Muscle layer of duodenum (tissue), 2 donors: ENCODE measurements around the gene ST8SIA3.

Source experiments
- H3K27ac ChIP-seq: one replicate; pipeline ENCODE4 v1.7.0; 2013; ENCODE audit warnings: mild to moderate bottlenecking, low read length
- H3K27me3 ChIP-seq: one replicate; pipeline ENCODE4 v1.7.0; 2013; ENCODE audit warnings: low read depth, mild to moderate bottlenecking, control low read depth, low read length
- H3K36me3 ChIP-seq, 2 donors: one replicate each; pipeline ENCODE4 v1.7.0; 2013; ENCODE audit warnings: low read length in 2 of 2, control low read depth in 1 of 2, mild to moderate bottlenecking in 1 of 2; ENCODE audit not compliant: insufficient read depth in 2 of 2, control insufficient read depth in 1 of 2
- H3K4me1 ChIP-seq, 2 donors: one replicate each; pipeline ENCODE4 v1.7.0; 2013; ENCODE audit warnings: low read length in 2 of 2, mild to moderate bottlenecking in 2 of 2, control low read depth in 1 of 2, moderate library complexity in 1 of 2; ENCODE audit not compliant: insufficient read depth in 2 of 2, control insufficient read depth in 1 of 2
- H3K4me3 ChIP-seq, 2 donors: one replicate each; pipeline ENCODE4 v1.7.0; 2013; ENCODE audit warnings: low read length in 2 of 2, low read depth in 1 of 2, mild to moderate bottlenecking in 1 of 2
- H3K9me3 ChIP-seq, 2 donors: one replicate each; pipeline ENCODE4 v1.7.0; 2013; ENCODE audit warnings: low read length in 2 of 2, control low read depth in 1 of 2, mild to moderate bottlenecking in 1 of 2; ENCODE audit not compliant: control insufficient read depth in 1 of 2
- donor health status: healthy.

The ST8SIA3 gene

GRCh38 chr18:57336343-57336742 lies 16.0 kb upstream of the ST8SIA3 start:
- Histone ChIP-seq H3K9me3 (no peaks in the 10 kb centered on the region), H3K4me1 (no peaks in the 10 kb centered on the region), H3K27ac (no peak overlapping the region), H3K36me3 (no peaks in the 10 kb centered on the region), H3K27me3 (no peaks in the 10 kb centered on the region), H3K4me3 (no peak overlapping the region)

DNA sequence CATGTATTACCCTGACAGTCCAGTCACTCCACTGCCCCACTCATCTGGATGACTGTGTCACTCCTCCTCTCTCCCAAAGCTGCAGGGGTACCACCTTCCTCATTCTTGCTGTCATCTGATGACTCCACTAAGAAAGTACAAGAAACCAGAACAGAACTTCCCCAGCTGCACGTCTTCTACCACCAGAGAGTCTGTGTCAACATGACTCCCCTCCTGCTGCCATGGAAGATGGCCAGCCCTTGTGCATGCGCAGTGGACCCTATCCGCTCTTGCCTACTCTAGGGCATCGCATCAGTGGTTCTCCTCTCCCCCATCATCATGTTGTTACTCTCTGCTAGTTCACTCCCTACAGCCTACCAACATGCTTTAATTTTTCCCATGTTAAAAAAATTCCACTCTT lies 14.5 kb upstream of the ST8SIA3 start:
- Histone ChIP-seq H3K4me1 (no peaks in the 10 kb centered on the region), H3K27ac (no peak overlapping the region), H3K9me3 (no peaks in the 10 kb centered on the region), H3K27me3 (no peaks in the 10 kb centered on the region), H3K36me3 (no peaks in the 10 kb centered on the region), H3K4me3 (no peak overlapping the region)

DNA sequence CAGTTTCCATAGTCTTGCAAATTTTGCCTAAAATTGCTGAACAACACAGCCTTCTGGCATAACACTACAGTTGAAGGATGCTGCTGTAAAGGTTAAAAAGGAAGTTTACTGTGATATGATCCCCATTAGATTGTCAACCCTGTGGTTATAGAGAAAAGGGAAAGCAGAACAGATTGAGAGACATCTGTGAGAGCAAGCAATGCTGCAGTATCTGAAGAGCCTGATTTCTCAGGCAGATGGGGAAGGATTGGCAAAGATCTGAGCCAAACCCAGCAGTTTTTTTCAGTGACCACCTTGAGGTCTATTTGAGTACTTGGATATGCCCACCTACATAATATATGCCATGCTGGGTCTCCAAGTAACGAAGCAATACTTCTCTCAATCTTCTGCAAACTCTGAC lies 8.5 kb upstream of the ST8SIA3 start:
- H3K27me3 ChIP-seq = peaks cover 5% of the 10 kb centered on the region
- H3K27ac ChIP-seq = no peak overlapping the region
- no peaks in the 10 kb centered on the region for H3K9me3 ChIP-seq
- H3K4me3 ChIP-seq = no peak overlapping the region
- no peaks in the 10 kb centered on the region for H3K4me1 ChIP-seq
- no peaks in the 10 kb centered on the region for H3K36me3 ChIP-seq

DNA sequence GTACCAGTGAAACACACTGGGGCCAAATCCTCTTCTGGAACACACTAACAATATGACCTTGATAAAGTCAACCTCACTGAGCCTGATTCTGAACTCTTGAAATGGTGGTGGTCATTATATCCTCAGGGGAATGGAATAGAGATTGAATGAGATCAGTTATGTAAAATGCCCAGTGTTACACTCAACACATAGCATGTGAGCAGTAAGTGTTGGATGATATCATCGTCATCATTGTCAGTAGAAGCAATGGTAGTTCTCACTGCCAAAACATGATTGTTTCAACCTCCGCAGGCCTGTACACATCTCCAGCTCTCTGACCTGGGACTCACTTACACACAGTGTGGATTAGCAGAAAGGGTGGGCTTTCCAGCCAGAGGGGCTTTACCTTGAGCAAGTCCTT lies 5.5 kb upstream of the ST8SIA3 start:
- Histone ChIP-seq H3K4me3 (no peak overlapping the region), H3K4me1 (no peaks in the 10 kb centered on the region), H3K27ac (no peak overlapping the region), H3K36me3 (no peaks in the 10 kb centered on the region), H3K27me3 (peaks cover 5% of the 10 kb centered on the region), H3K9me3 (no peaks in the 10 kb centered on the region)

- H3K27ac ChIP-seq = no peak overlapping the region
- peaks cover 0 to 4% of the 10 kb centered on the region in 2 donors for H3K4me1 ChIP-seq
- peaks cover 6% of the 10 kb centered on the region for H3K27me3 ChIP-seq
- no peak overlapping the region for H3K4me3 ChIP-seq
- no peaks in the 10 kb centered on the region for H3K36me3 ChIP-seq
- no peaks in the 10 kb centered on the region for H3K9me3 ChIP-seq
Observed at GRCh38 chr18:57347784-57348183, 4.6 kb upstream of the ST8SIA3 start.

DNA sequence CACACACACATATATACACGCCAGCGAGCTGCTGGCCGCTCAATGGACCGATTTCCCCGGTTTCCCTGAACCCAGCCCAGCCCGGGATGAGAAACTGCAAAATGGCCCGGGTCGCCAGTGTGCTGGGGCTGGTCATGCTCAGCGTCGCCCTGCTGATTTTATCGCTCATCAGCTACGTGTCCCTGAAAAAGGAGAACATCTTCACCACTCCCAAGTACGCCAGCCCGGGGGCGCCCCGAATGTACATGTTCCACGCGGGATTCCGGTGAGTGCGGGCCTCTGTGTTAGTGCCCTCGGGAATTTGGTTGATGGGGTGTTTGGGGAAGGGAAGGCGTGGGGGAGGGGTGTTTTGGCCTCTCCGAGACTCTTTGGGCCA lies 392 bp downstream of the ST8SIA3 start:
- no peaks in the 10 kb centered on the region for H3K36me3 ChIP-seq
- H3K27me3 ChIP-seq = peaks cover 10% of the 10 kb centered on the region
- H3K9me3 ChIP-seq = no peaks in the 10 kb centered on the region
- H3K27ac ChIP-seq = no peak overlapping the region
- peaks cover 0 to 19% of the 10 kb centered on the region in 2 donors for H3K4me1 ChIP-seq
- H3K4me3 ChIP-seq = peak overlapping the region in 1 of 2 donors; percentile 45

- Histone ChIP-seq H3K27me3 (peaks cover 10% of the 10 kb centered on the region), H3K4me1 (peaks cover 0 to 19% of the 10 kb centered on the region in 2 donors), H3K36me3 (no peaks in the 10 kb centered on the region), H3K27ac (no peak overlapping the region), H3K9me3 (no peaks in the 10 kb centered on the region), H3K4me3 (peak overlapping the region in 1 of 2 donors; percentile 45)
Observed at GRCh38 chr18:57353137-57353939, 981 bp downstream of the ST8SIA3 start.

GRCh38 chr18:57353940-57354461 lies 1.6 kb downstream of the ST8SIA3 start:
- H3K4me1 ChIP-seq = peaks cover 0 to 19% of the 10 kb centered on the region in 2 donors
- no peaks in the 10 kb centered on the region for H3K9me3 ChIP-seq
- no peaks in the 10 kb centered on the region for H3K36me3 ChIP-seq
- peak overlapping the region; percentile 11 to 45 for H3K4me3 ChIP-seq
- H3K27ac ChIP-seq = no peak overlapping the region
- H3K27me3 ChIP-seq = peaks cover 10% of the 10 kb centered on the region

- H3K27me3 ChIP-seq = peaks cover 3% of the 10 kb centered on the region
- H3K9me3 ChIP-seq = no peaks in the 10 kb centered on the region
- no peaks in the 10 kb centered on the region for H3K36me3 ChIP-seq
- H3K27ac ChIP-seq = no peak overlapping the region
- H3K4me3 ChIP-seq = no peak overlapping the region
- H3K4me1 ChIP-seq = no peaks in the 10 kb centered on the region
Observed at GRCh38 chr18:57359433-57359832, 7.1 kb downstream of the ST8SIA3 start.

- H3K9me3 ChIP-seq = no peaks in the 10 kb centered on the region
- H3K36me3 ChIP-seq = no peaks in the 10 kb centered on the region
- H3K4me1 ChIP-seq = no peaks in the 10 kb centered on the region
- no peaks in the 10 kb centered on the region for H3K27me3 ChIP-seq
- H3K27ac ChIP-seq = no peak overlapping the region
- no peak overlapping the region for H3K4me3 ChIP-seq
Observed at GRCh38 chr18:57362714-57363113, 10.4 kb downstream of the ST8SIA3 start.

- Histone ChIP-seq H3K9me3 (no peaks in the 10 kb centered on the region), H3K4me3 (no peak overlapping the region), H3K27ac (no peak overlapping the region), H3K36me3 (no peaks in the 10 kb centered on the region), H3K27me3 (no peaks in the 10 kb centered on the region), H3K4me1 (no peaks in the 10 kb centered on the region)
Observed at GRCh38 chr18:57364460-57364859, 12.1 kb downstream of the ST8SIA3 start.
